Panc1 (cell line): ENCODE measurements around the gene ACYP2.

Experiments used
- CTCF ChIP-seq: fragments of 450-650 bp; IDR thresholded peaks from 2 replicates; pipeline ENCODE4 v1.5.1; 2017; ENCODE audit warnings: mild to moderate bottlenecking
- POLR2AphosphoS5 ChIP-seq: IDR thresholded peaks from 2 replicates; pipeline ENCODE4 v1.6.1; 2012; ENCODE audit warnings: mild to moderate bottlenecking, low read depth, low read length, moderate library complexity

DNA sequence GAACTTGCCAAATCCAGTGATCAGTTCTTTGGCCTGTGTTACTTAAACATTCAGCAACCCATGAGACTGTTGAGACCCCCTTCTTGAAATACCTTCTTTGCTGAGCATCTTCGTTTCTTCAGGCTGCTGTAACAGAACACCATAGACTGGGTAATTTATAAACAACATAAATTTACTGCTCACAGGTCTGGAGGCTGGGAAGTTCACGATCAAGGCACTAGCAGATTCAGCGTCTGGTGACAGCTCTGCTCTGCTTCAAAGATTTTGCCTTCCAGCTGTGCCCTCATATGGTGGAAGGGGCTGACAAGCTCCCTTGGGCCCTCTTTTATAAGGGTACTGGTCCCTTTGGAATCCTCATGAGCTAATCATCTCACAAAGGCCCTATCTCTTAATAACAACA, 169.4 kb downstream of the ACYP2 start:
- TF ChIP-seq CTCF (no peak), POLR2AphosphoS5 (no peak)
